ENCODE data around the gene MYL7.
A peak's percentile ranks its signal among the peaks of the same experiment; 100 is the strongest.

The MYL7 gene

GRCh38 chr7:44101303-44101965 is 39.7 kb downstream of the MYL7 start:
- H3K36me3 Mint-ChIP-seq (ENCODE audit: low read depth) = peaks cover 4% of the 10 kb centered on the region
- H3K27me3 Mint-ChIP-seq (ENCODE audit: low read depth, poor library complexity) = peaks cover 13% of the 10 kb centered on the region
- no peak overlapping the region for H3K4me3 Mint-ChIP-seq
- no peak for TF ChIP-seq CTCF (IDR thresholded peaks at IDR 0.05)
- H3K27ac Mint-ChIP-seq = no peak overlapping the region
- DNase-seq = no peak
- H3K4me1 Mint-ChIP-seq = peaks cover 49% of the 10 kb centered on the region
- H3K9me3 Mint-ChIP-seq = no peaks in the 10 kb centered on the region

DNA sequence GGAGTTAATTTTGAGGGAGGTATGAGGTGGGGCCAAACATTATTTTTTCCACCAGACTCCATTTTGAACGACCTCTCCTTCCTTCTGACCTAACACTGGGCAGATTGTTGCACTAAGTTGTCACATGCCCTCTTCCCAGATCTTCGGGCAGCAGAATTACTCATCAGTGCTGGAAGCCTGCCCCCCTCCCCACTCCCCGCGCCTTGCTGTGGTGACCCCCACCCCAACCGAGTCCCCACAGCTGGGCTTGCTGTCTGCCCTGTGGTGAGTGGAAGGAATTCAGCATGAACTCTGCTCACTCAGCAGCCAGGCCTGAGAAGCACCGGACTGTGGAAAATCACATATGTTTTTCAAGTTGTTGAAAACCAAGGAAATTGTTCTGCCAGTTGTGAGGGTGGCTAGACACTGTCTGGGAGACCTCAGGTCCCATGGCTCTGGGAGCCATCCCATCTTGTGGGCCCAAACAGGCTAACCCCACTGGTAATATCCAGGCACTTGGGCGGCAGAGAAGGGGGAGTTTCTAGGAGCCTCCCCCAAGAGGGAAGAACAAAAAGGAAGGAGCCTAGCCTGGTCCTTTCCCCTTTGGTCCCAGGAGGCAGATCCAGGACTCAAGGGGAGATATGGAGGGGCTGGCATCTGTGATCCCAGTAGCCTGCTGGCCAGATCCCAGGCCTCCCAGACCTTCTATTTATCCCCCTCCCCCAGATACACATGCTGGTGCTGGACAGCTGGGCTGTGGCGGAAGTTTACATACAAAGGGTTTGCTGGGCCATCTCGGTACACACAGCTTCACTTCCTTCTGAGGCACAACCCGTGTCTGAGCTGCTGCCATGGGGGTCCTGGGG is 40.5 kb downstream of the MYL7 start:
- peaks cover 44% of the 10 kb centered on the region for H3K4me1 Mint-ChIP-seq
- TF ChIP-seq CTCF (IDR thresholded peaks at IDR 0.05) = no peak
- peaks cover 13% of the 10 kb centered on the region for H3K27me3 Mint-ChIP-seq (ENCODE audit: low read depth, poor library complexity)
- no peaks in the 10 kb centered on the region for H3K36me3 Mint-ChIP-seq (ENCODE audit: low read depth)
- no peak for DNase-seq
- H3K9me3 Mint-ChIP-seq = no peaks in the 10 kb centered on the region
- H3K27ac Mint-ChIP-seq = no peak overlapping the region
- no peak overlapping the region for H3K4me3 Mint-ChIP-seq

- no peak for TF ChIP-seq CTCF (IDR thresholded peaks at IDR 0.05)
- no peak for DNase-seq
- Mint-ChIP-seq H3K9me3 (no peaks in the 10 kb centered on the region), H3K27ac (no peak overlapping the region), H3K36me3 (ENCODE audit: low read depth) (no peaks in the 10 kb centered on the region), H3K4me1 (peaks cover 37% of the 10 kb centered on the region), H3K27me3 (ENCODE audit: low read depth, poor library complexity) (peaks cover 17% of the 10 kb centered on the region), H3K4me3 (no peak overlapping the region)
Measured at GRCh38 chr7:44099669-44100068, 41.5 kb downstream of the MYL7 start.

- no peak overlapping the region for H3K27ac Mint-ChIP-seq
- TF ChIP-seq CTCF (IDR thresholded peaks at IDR 0.05) = no peak
- H3K4me1 Mint-ChIP-seq = peaks cover 37% of the 10 kb centered on the region
- no peak for DNase-seq
- H3K27me3 Mint-ChIP-seq (ENCODE audit: low read depth, poor library complexity) = peaks cover 15% of the 10 kb centered on the region
- no peaks in the 10 kb centered on the region for H3K36me3 Mint-ChIP-seq (ENCODE audit: low read depth)
- no peak overlapping the region for H3K4me3 Mint-ChIP-seq
- no peaks in the 10 kb centered on the region for H3K9me3 Mint-ChIP-seq
Measured at GRCh38 chr7:44098092-44099068, 42.8 kb downstream of the MYL7 start.

GRCh38 chr7:44097064-44097932 is 43.8 kb downstream of the MYL7 start:
- Mint-ChIP-seq H3K27me3 (ENCODE audit: low read depth, poor library complexity) (peaks cover 10% of the 10 kb centered on the region), H3K27ac (no peak overlapping the region), H3K9me3 (no peaks in the 10 kb centered on the region), H3K4me3 (peak overlapping the region; percentile 18), H3K36me3 (ENCODE audit: low read depth) (no peaks in the 10 kb centered on the region), H3K4me1 (peaks cover 39% of the 10 kb centered on the region)
- no peak for TF ChIP-seq CTCF (IDR thresholded peaks at IDR 0.05)
- DNase-seq = no peak
